B cell (primary cell): ENCODE measurements around the gene DOCK3. TPM values are rescaled to one million over a fixed set of nuclear protein-coding genes. Genes with fewer than 3 reads are reported as not detected.

Experiments
- ATAC-seq: fragments of 200-7000 bp; cut with Tn5 transposase; one replicate; pipeline ENCODE4 v1.10.0; 2021; ENCODE audit warnings: low read depth, mild to moderate bottlenecking, moderate number of reproducible peaks, moderate library complexity
- CTCF ChIA-PET: fragments of 350-600 bp; sonication (Branson Sonifier 250); formaldehyde crosslinking; loops from one replicate; lab custom pipeline; 2021; ENCODE audit warnings: antibody characterized with exemption, inconsistent platforms; lab: Charles Lee
- POLR2A ChIA-PET: fragments of 350-600 bp; sonication (Branson Sonifier 250); formaldehyde crosslinking; loops from one replicate; lab custom pipeline; 2021; ENCODE audit warnings: antibody characterized with exemption; lab: Charles Lee
- DNase-seq: peaks from one replicate; pipeline ENCODE4 v3.0.0; 2013
- H2AFZ ChIP-seq: 2 replicates; pipeline ENCODE4 v1.6.1; 2012; ENCODE audit warnings: mild to moderate bottlenecking, low read depth, low read length; ENCODE audit not compliant: insufficient read depth, poor library complexity, severe bottlenecking
- H3K27ac ChIP-seq, 2 donors: 1 replicate in 1 of 2; 2 replicates in 1 of 2; pipeline ENCODE4 v1.5.1; 2012 to 2013; ENCODE audit warnings: low read length in 2 of 2, mild to moderate bottlenecking in 2 of 2, moderate library complexity in 1 of 2
- H3K27me3 ChIP-seq, 4 experiments: fragments of 200-600 bp in 1 of 4; sonication (generic) in 1 of 4; replicated peaks in 1 of 4; 1 replicate in 2 of 4; 2 replicates in 2 of 4; pipeline versions ENCODE4 v1.6.1 to v1.7.0; 2013 to 2016; ENCODE audit warnings: low read length in 3 of 4, mild to moderate bottlenecking in 2 of 4, mixed read lengths in 1 of 4, moderate library complexity in 1 of 4; ENCODE audit not compliant: insufficient read depth in 4 of 4, control insufficient read depth in 3 of 4; ENCODE audit errors: control extremely low read depth in 1 of 4
- H3K36me3 ChIP-seq, 2 experiments: replicated peaks in 1 of 2; 1 replicate in 1 of 2; 2 replicates in 1 of 2; pipeline versions ENCODE4 v1.6.1 to v1.7.1; 2013; ENCODE audit warnings: low read length in 1 of 2; ENCODE audit not compliant: insufficient read depth in 2 of 2, control insufficient read depth in 1 of 2; ENCODE audit errors: control extremely low read depth in 1 of 2, extremely low read depth in 1 of 2
- H3K4me1 ChIP-seq, 2 donors: fragments of 200-600 bp in 1 of 2; sonication (generic) in 1 of 2; 1 replicate in 1 of 2; 2 replicates in 1 of 2; pipeline versions ENCODE4 v1.5.1 to v1.6.1; 2013 to 2017; ENCODE audit warnings: low read length in 2 of 2; ENCODE audit not compliant: control insufficient read depth in 2 of 2, insufficient read depth in 2 of 2
- H3K4me2 ChIP-seq: replicated peaks from 2 replicates; pipeline ENCODE3; 2012; ENCODE audit warnings: mild to moderate bottlenecking, low read depth, low read length; ENCODE audit not compliant: poor library complexity, severe bottlenecking
- H3K4me3 ChIP-seq, 5 experiments: fragments of 200-600 bp in 1 of 5; sonication (generic) in 1 of 5; 1 replicate in 3 of 5; 2 replicates in 2 of 5; pipeline versions ENCODE4 v1.5.1 to v1.7.0; 2011 to 2016; ENCODE audit warnings: low read length in 4 of 5, mild to moderate bottlenecking in 4 of 5, low read depth in 2 of 5, control low read depth in 1 of 5, moderate library complexity in 1 of 5; ENCODE audit not compliant: insufficient read depth in 1 of 5; ENCODE audit errors: control extremely low read depth in 1 of 5, extremely low read depth in 1 of 5
- H3K79me2 ChIP-seq: fragments of 200-600 bp; sonication (generic); one replicate; pipeline ENCODE4 v1.6.0; 2016; ENCODE audit warnings: low read length; ENCODE audit not compliant: control insufficient read depth, insufficient read depth
- H3K9ac ChIP-seq: fragments of 200-600 bp; sonication (generic); 2 replicates; pipeline ENCODE4 v1.6.1; 2017; ENCODE audit warnings: mild to moderate bottlenecking, low read length, moderate library complexity
- H3K9me3 ChIP-seq, 3 donors: one replicate each; pipeline versions ENCODE4 v1.6.1 to v1.7.1; 2013; ENCODE audit warnings: low read length in 2 of 3; ENCODE audit not compliant: control insufficient read depth in 2 of 3, insufficient read depth in 1 of 3; ENCODE audit errors: control extremely low read depth in 1 of 3
- H4K20me1 ChIP-seq: 2 replicates; pipeline ENCODE4 v1.6.0; 2012; ENCODE audit warnings: mild to moderate bottlenecking, low read length; ENCODE audit not compliant: insufficient read depth, control insufficient read depth, poor library complexity, severe bottlenecking
- H3K27ac Mint-ChIP-seq: one replicate; pipeline ENCODE4 v1.8.0; 2021; ENCODE audit warnings: mixed read lengths
- H3K27me3 Mint-ChIP-seq: one replicate; pipeline ENCODE4 v1.8.0; 2021; ENCODE audit warnings: mixed read lengths
- H3K4me1 Mint-ChIP-seq: one replicate; pipeline ENCODE4 v1.8.0; 2021; ENCODE audit warnings: mixed read lengths
- H3K4me3 Mint-ChIP-seq: one replicate; pipeline ENCODE4 v1.8.0; 2021; ENCODE audit warnings: mixed read lengths
- H3K9me3 Mint-ChIP-seq: one replicate; pipeline ENCODE4 v1.8.0; 2022; ENCODE audit warnings: mixed read lengths; ENCODE audit not compliant: insufficient read depth
- CTCF ChIP-seq: fragments of 200-600 bp; IDR thresholded peaks from one replicate; pipeline ENCODE4 v1.8.0; 2022; ENCODE audit warnings: antibody characterized with exemption, mild to moderate bottlenecking
- EZH2 ChIP-seq: IDR thresholded peaks from 2 replicates; pipeline ENCODE4 v1.6.1; 2012; ENCODE audit warnings: borderline replicate concordance, low read depth, mild to moderate bottlenecking, moderate library complexity, low read length; ENCODE audit not compliant: insufficient read depth, poor library complexity, severe bottlenecking
- WGBS: methylation state at CpG from one replicate; pipeline ENCODE4 v1.1.5; 2013; ENCODE audit warnings: missing lambda C conversion rate; ENCODE audit not compliant: insufficient coverage; 5-methylcytosine and 5-hydroxymethylcytosine counted together
- intact Hi-C: fragments of 100-400 bp; cut with micrococcal nuclease; formaldehyde crosslinking; loops from one replicate; pipeline ENCODE4 v1.10.0; 2022
- polyA plus RNA-seq: library from polyadenylated mRNA; depleted of rRNA; stranded (reverse); fragments of >200 nt; gene quantifications from 2 replicates; pipeline ENCODE4 v1.2.3, GENCODE V29; 2012
- total RNA-seq, 2 donors: library from RNA; stranded (reverse); fragments of 120-200 nt in 1 of 2; gene quantifications; 1 replicate in 1 of 2; 2 replicates in 1 of 2; pipeline versions ENCODE4 v1.2.3 to v1.2.4, GENCODE V29; 2013 to 2022

DOCK3 gene
- total and polyA plus RNA-seq, 2 donors (not counting 1 experiment from before 2014, with no cell fraction given) = 0.06 to 0.30 TPM

GRCh38 chr3:50639055-50639494 lies 35.7 kb upstream of the DOCK3 start:
- Mint-ChIP-seq H3K4me1 (peaks cover 3% of the 10 kb centered on the region), H3K9me3 (no peaks in the 10 kb centered on the region), H3K27me3 (no peaks in the 10 kb centered on the region), H3K27ac (no peak overlapping the region), H3K4me3 (no peak overlapping the region)
- Histone ChIP-seq H3K27ac (no peak overlapping the region), H3K79me2 (peaks cover 13% of the 10 kb centered on the region), H3K27me3 (no peaks in the 10 kb centered on the region), H3K9ac (no peak overlapping the region), H3K4me3 (no peak overlapping the region), H3K9me3 (no peaks in the 10 kb centered on the region), H3K36me3 (peaks cover 0 to 34% of the 10 kb centered on the region in 2 experiments), H4K20me1 (peaks cover 16% of the 10 kb centered on the region), H3K4me1 (no peaks in the 10 kb centered on the region), H3K4me2 (no peak overlapping the region), H2AFZ (no peak overlapping the region)
- intact Hi-C loops = no loop called here
- CTCF ChIA-PET = no interaction called here
- DNase-seq (no peak), ATAC-seq (no peak)
- WGBS = 100% methylated on average over 4 of the region's 6 CpGs
- no peak for TF ChIP-seq EZH2
- no peak for TF ChIP-seq CTCF
- POLR2A ChIA-PET = no interaction called here

DNA sequence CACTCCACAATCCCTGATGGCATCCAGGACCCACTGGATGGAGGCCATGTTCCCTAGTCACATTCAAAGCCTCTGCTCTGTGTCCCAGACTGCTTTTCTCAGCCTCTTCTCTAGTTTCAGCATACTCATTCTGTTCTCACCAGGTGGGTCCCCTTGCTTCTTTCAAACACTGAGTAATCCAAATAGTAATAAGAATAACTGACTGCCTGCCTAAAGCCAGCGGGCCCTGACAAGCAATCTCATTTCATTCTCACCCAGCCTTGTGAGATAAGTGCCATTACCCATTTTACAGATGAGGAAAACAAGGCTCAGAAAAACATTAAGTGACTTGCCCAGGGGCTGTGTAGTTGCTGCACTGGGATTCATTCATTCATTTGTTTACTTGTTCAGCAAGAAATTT lies 32.3 kb upstream of the DOCK3 start:
- POLR2A ChIA-PET = no interaction called here
- no peaks in the 10 kb centered on the region for H3K4me1 Mint-ChIP-seq
- Histone ChIP-seq H3K4me3 (no peak overlapping the region), H3K9me3 (no peaks in the 10 kb centered on the region), H3K27ac (no peak overlapping the region), H3K36me3 (peaks cover 0 to 55% of the 10 kb centered on the region in 2 experiments), H3K27me3 (no peaks in the 10 kb centered on the region), H3K4me1 (no peaks in the 10 kb centered on the region), H3K79me2 (peaks cover 5% of the 10 kb centered on the region), H4K20me1 (no peaks in the 10 kb centered on the region), H3K4me2 (no peak overlapping the region), H2AFZ (no peak overlapping the region), H3K9ac (no peak overlapping the region)
- WGBS = no CpG with 5 or more reads among the region's 1 CpG
- CTCF ChIA-PET = no interaction called here
- TF ChIP-seq EZH2 = no peak
- TF ChIP-seq CTCF = no peak
- no peak for DNase-seq
- intact Hi-C loops = no loop called here
- ATAC-seq = no peak
- no peak overlapping the region for H3K4me3 Mint-ChIP-seq
- H3K9me3 Mint-ChIP-seq = no peaks in the 10 kb centered on the region
- no peaks in the 10 kb centered on the region for H3K27me3 Mint-ChIP-seq
- H3K27ac Mint-ChIP-seq = no peak overlapping the region
